ENCODE data around the gene GPC3. TPM values are rescaled to one million over a fixed set of nuclear protein-coding genes. Genes with fewer than 3 reads are reported as not detected.

Gene GPC3
- polyA plus RNA-seq, 2 of the 4 experiments (the other 2 are of a cell fraction): not detected

DNA sequence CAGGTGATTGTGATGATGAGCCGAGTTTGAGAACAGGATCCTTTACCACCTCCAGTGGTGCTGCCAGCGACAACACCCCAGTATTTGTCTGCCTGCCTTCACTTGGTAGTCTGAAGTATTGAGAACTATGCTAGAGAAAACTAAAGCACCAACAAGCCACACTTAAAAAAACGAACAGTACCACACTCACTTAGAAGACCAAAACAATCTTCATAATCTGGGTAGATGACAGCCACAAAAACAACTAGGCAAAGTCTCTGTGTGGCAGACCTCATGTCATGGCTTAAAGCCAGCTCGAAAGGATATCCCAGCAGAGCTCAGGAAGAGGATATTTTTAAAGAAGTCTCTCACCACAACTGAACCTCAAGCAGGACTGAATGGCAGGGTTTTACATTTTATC is 236.0 kb downstream of the GPC3 start:
- Histone ChIP-seq H3K4me3 (no peak overlapping the region), H3K27ac (no peak overlapping the region), H3K4me2 (no peak overlapping the region), H3K4me1 (no peaks in the 10 kb centered on the region), H3K9me3 (no peaks in the 10 kb centered on the region)
- TF ChIP-seq, protein P1, sequence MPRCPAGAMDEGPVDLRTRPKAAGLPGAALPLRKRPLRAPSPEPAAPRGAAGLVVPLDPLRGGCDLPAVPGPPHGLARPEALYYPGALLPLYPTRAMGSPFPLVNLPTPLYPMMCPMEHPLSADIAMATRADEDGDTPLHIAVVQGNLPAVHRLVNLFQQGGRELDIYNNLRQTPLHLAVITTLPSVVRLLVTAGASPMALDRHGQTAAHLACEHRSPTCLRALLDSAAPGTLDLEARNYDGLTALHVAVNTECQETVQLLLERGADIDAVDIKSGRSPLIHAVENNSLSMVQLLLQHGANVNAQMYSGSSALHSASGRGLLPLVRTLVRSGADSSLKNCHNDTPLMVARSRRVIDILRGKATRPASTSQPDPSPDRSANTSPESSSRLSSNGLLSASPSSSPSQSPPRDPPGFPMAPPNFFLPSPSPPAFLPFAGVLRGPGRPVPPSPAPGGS (IDR thresholded peaks at IDR 0.05): no peak
- TF ChIP-seq EHMT2 (IDR thresholded peaks at IDR 0.05; ENCODE audit: low read depth) (no peak), JUN (IDR thresholded peaks at IDR 0.05) (no peak), RCOR1 (IDR thresholded peaks at IDR 0.05; ENCODE audit: low read depth, low read length) (no peak), NR3C1 (IDR thresholded peaks at IDR 0.05) (no peak)
- TF ChIP-seq, protein P2, sequence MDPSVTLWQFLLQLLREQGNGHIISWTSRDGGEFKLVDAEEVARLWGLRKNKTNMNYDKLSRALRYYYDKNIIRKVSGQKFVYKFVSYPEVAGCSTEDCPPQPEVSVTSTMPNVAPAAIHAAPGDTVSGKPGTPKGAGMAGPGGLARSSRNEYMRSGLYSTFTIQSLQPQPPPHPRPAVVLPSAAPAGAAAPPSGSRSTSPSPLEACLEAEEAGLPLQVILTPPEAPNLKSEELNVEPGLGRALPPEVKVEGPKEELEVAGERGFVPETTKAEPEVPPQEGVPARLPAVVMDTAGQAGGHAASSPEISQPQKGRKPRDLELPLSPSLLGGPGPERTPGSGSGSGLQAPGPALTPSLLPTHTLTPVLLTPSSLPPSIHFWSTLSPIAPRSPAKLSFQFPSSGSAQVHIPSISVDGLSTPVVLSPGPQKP (IDR thresholded peaks at IDR 0.05; ENCODE audit: low read depth, low read length): no peak
- FAIRE-seq (no peak), ATAC-seq (no peak), DNase-seq (ENCODE audit: low read depth in 1 of 2, low spot score in 1 of 2) (no peak)
- ChIA-PET CTCF (interaction anchor here (0.6 kb wide), 1 partner anchor 178 kb away, joined by 4 read pairs; no protein-coding TSS in a partner anchor), POLR2A (no interaction called here)
- 27% methylated on average over 4 of the region's 4 CpGs for WGBS (ENCODE audit: missing lambda C conversion rate)

DNA sequence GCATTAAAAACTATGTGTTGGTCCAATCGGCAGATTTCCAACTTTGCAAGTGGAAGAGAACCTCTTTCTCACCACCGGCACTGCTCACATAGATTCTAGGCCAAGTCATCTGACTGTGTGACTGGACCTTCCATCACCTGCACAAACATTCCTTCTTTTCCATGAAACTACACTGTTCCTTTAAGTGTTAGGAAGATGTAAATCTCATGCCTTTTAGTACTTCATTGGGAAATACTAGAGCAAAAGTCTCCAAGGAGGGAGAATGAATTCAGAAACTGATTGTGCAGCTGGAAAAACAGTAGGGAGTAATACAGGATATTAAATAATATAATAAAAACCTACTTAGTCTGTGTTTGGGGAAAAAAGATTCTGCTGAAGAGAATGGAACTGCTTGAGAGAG is 238.2 kb downstream of the GPC3 start:
- TF ChIP-seq TFCP2L1 (CRISPR knock-in tag; IDR thresholded peaks at IDR 0.05) (no peak), RNF2 (IDR thresholded peaks at IDR 0.05; ENCODE audit: borderline replicate concordance, low read depth) (no peak)
- ChIA-PET CTCF (no interaction called here), POLR2A (no interaction called here)
- H3K27ac ChIP-seq: no peak overlapping the region
- no peaks in the 10 kb centered on the region for H3K9me3 ChIP-seq
- DNase-seq (ENCODE audit: low read depth in 1 of 2, low spot score in 1 of 2): no peak
- FAIRE-seq: no peak
- ATAC-seq: no peak
- 36% methylated on average over 2 of the region's 2 CpGs for WGBS (ENCODE audit: missing lambda C conversion rate)
- H3K4me3 ChIP-seq: no peak overlapping the region
- H3K4me2 ChIP-seq: no peak overlapping the region
- no peaks in the 10 kb centered on the region for H3K4me1 ChIP-seq

DNA sequence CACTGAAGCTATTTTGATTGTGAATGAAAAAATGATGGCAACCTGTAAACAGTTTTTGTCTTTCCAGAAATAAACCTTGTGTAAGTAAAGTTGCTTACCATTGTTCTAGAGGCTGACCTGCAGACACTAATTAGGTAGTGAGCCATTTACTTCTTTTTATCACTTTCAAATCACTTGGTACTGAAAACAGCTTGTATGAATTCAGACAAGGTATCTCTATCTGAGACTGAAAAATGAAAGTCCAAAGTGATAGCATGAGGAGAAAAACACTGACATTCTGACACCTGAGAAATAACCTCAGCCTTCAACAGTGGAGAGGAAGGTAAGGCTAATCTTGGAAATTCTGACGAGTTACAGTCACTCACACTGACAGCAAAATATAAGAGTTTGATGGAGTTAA is 238.8 kb downstream of the GPC3 start:
- DNase-seq (ENCODE audit: low read depth in 1 of 2, low spot score in 1 of 2): no peak
- no peak for ATAC-seq
- no peak for FAIRE-seq
- ChIA-PET CTCF (no interaction called here), POLR2A (no interaction called here)
- TF ChIP-seq HOXA7 (CRISPR knock-in tag; IDR thresholded peaks at IDR 0.05) (no peak), POLR2AphosphoS2 (conservative IDR thresholded peaks at IDR 0.05; ENCODE audit: low read length) (no peak), HOXB13 (CRISPR knock-in tag; IDR thresholded peaks at IDR 0.05; ENCODE audit: low read depth) (no peak), JUNB (IDR thresholded peaks at IDR 0.05) (no peak)
- TF ChIP-seq, protein P3, sequence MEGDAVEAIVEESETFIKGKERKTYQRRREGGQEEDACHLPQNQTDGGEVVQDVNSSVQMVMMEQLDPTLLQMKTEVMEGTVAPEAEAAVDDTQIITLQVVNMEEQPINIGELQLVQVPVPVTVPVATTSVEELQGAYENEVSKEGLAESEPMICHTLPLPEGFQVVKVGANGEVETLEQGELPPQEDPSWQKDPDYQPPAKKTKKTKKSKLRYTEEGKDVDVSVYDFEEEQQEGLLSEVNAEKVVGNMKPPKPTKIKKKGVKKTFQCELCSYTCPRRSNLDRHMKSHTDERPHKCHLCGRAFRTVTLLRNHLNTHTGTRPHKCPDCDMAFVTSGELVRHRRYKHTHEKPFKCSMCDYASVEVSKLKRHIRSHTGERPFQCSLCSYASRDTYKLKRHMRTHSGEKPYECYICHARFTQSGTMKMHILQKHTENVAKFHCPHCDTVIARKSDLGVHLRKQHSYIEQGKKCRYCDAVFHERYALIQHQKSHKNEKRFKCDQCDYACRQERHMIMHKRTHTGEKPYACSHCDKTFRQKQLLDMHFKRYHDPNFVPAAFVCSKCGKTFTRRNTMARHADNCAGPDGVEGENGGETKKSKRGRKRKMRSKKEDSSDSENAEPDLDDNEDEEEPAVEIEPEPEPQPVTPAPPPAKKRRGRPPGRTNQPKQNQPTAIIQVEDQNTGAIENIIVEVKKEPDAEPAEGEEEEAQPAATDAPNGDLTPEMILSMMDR (IDR thresholded peaks at IDR 0.05): no peak
- TF ChIP-seq, protein P2 (IDR thresholded peaks at IDR 0.05; ENCODE audit: low read depth, low read length): no peak
- TF ChIP-seq, protein P4, sequence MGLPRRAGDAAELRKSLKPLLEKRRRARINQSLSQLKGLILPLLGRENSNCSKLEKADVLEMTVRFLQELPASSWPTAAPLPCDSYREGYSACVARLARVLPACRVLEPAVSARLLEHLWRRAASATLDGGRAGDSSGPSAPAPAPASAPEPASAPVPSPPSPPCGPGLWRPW (IDR thresholded peaks at IDR 0.05): no peak
- Histone ChIP-seq H3K4me1 (no peaks in the 10 kb centered on the region), H3K4me2 (no peak overlapping the region), H3K9me3 (no peaks in the 10 kb centered on the region), H3K27ac (no peak overlapping the region), H3K4me3 (no peak overlapping the region)
- 4% methylated on average over 1 of the region's 1 CpG for WGBS (ENCODE audit: missing lambda C conversion rate)

DNA sequence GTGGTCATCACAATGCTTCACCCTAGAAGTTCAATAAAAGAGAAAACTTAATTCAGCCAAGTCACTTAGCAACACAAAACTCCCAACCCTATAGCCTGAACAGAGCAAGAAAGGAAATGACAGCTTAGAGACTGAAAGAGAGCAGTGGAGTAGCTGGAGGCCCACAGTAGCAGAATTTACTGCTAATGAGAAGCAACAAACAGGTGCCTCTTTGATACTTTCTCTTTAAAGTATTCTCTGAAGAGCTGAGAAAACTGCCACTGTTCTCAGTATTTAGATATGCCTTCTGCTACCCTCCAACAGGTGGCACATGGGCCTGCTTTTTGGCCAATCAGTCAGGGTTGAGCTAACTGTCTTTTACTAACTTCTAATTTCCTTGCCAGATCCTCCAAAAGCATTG is 240.0 kb downstream of the GPC3 start:
- no peak overlapping the region for H3K4me2 ChIP-seq
- ATAC-seq (no peak), DNase-seq (ENCODE audit: low read depth in 1 of 2, low spot score in 1 of 2) (no peak), FAIRE-seq (peak; percentile 54)
- no peaks in the 10 kb centered on the region for H3K4me1 ChIP-seq
- ChIA-PET POLR2A (no interaction called here), CTCF (interaction anchor here (0.6 kb wide), 1 partner anchor 469 kb away, joined by 3 read pairs; no protein-coding TSS in a partner anchor)
- no peak for TF ChIP-seq EHMT2 (IDR thresholded peaks at IDR 0.05; ENCODE audit: low read depth)
- no peak for TF ChIP-seq ZSCAN20 (CRISPR knock-in tag; IDR thresholded peaks at IDR 0.05)
- no peak for TF ChIP-seq RCOR1 (IDR thresholded peaks at IDR 0.05; ENCODE audit: low read depth, low read length)
- H3K9me3 ChIP-seq: no peaks in the 10 kb centered on the region
- no peak overlapping the region for H3K27ac ChIP-seq
- no peak overlapping the region for H3K4me3 ChIP-seq
